MV-4-11 (cell line): ENCODE results near the gene TULP1.

ENCODE experiments used
- DNase-seq: peaks from one replicate; lab custom pipeline; 2025; lab: John Stamatoyannopoulos, UW

Gene TULP1

GRCh38 chr6:35465646-35466045 lies 47.0 kb downstream of the TULP1 start:
- no peak for DNase-seq

- DNase-seq, result no peak
These were observed 49.4 kb downstream of the TULP1 start for GRCh38 chr6:35463292-35463691.

DNA sequence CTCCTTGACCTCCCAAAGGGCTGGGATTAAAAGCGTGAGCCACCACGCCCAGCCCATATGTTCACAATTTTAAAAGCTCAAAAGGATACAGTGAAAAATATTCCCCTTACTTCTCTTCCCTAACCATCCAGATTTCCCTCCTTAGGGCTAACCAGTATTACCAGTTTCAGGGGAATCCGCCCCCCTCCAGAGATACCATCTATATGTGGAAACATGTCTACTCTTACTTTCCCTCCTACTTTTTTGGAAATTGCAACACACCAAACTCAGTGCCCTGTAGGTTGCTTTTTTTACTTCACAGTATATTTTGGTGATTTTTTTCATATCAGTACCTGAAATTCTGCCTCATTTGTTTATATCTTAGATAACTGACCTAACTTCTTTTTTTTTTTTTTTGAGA lies 51.4 kb downstream of the TULP1 start:
- no peak for DNase-seq

GRCh38 chr6:35457907-35458306 lies 54.8 kb downstream of the TULP1 start:
- no peak for DNase-seq

GRCh38 chr6:35454391-35455110 lies 58.1 kb downstream of the TULP1 start:
- peak; percentile 61 for DNase-seq

DNA sequence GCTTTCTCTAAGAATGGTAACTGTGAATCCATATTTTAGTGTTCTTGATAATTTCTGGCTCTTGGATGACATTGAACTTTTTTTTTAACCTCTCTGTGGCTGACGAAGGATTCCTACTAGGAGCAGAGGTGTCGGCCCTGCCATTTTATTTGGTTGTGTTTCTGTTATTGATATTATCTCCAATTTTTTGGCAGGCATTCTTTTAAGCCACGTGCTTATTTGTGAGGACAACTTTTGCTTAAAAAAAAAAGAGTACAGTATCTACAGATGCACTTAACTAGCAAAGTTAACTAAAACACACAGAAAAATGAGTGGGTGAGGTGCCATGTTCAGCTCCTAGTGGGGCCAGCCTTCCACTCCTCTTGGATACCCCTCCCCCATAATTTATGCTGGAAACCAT lies 59.5 kb downstream of the TULP1 start:
- no peak for DNase-seq

DNA sequence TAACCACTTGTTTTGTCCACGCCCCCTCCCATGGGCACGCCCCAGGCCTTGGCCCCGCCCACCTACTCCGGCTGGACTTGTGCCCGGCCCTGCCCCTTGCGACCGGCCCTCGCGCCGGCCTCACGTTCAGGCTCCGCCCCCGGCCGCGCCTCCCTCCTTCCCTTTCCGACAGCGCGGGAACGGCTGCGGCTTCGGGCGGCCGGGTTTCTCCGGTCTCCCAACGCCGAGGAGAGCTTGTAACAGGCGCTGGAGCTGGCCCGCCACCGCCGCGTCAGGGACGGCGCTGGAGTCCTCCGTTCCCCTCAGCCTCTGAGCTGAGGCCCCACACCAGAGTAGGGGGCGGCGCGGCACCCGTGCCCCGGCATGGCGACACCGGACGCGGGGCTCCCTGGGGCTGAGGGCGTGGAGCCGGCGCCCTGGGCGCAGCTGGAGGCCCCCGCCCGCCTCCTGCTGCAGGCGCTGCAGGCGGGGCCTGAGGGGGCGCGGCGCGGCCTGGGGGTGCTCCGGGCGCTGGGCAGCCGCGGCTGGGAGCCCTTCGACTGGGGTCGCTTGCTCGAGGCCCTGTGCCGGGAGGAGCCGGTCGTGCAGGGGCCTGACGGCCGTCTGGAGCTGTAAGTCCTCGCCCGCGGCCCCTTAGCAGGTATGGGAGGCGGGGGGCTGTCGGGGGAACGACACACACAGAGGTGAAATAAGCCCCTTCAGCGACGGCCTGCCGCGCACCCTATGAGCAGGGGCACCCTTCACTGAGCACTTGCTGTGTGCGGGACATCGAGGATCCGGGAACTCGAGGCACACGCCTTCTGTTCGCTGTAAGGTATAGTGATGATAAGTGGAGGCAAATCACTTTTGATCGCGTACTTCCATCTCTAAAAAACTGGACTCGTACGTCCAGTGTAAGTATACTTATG lies 60.3 kb downstream of the TULP1 start, which contains the start of gene FANCE:
TSS of gene FANCE (plus strand) at position 156 of the 908 bp plus-strand sequence. CDS start at position 364, 208 bp downstream.
- DNase-seq, result peak; percentile 86

GRCh38 chr6:35451354-35452182 lies 61.1 kb downstream of the TULP1 start:
- no peak for DNase-seq

- peak; percentile 80 for DNase-seq
These were observed 63.3 kb downstream of the TULP1 start for GRCh38 chr6:35449287-35449881.

- no peak for DNase-seq
These were observed 64.5 kb downstream of the TULP1 start for GRCh38 chr6:35448191-35448590.
